Choroid plexus epithelial cell (primary cell): ENCODE data around the gene DPEP2.

Experiments used
- DNase-seq: peaks from one replicate; pipeline ENCODE4 v3.0.0-alpha.2; 2010; ENCODE audit warnings: low read depth
- H3K4me3 ChIP-seq: 2 replicates; pipeline ENCODE4 v1.5.1; 2011; ENCODE audit warnings: low read depth, mild to moderate bottlenecking, control low read depth, low read length, moderate library complexity
- CTCF ChIP-seq: conservative IDR thresholded peaks from 2 replicates; pipeline ENCODE4 v1.5.1; 2011; ENCODE audit warnings: low read depth, mild to moderate bottlenecking, control low read depth, inconsistent platforms, low read length, moderate library complexity

DPEP2 gene

GRCh38 chr16:67959536-67960329 is 39.6 kb downstream of the DPEP2 start:
- DNase-seq = peak; percentile 47

GRCh38 chr16:67957622-67958021 is 41.7 kb downstream of the DPEP2 start:
- DNase-seq = no peak
- TF ChIP-seq CTCF = no peak
- no peak overlapping the region for H3K4me3 ChIP-seq

More at GRCh38 chr16:67959536-67960329, 39.6 kb downstream of the DPEP2 start:
- no peak for TF ChIP-seq CTCF
- no peak overlapping the region for H3K4me3 ChIP-seq

GRCh38 chr16:67954421-67955196 is 44.7 kb downstream of the DPEP2 start:
- no peak for TF ChIP-seq CTCF
- no peak for DNase-seq
- no peak overlapping the region for H3K4me3 ChIP-seq

- DNase-seq = no peak
- TF ChIP-seq CTCF = no peak
- no peak overlapping the region for H3K4me3 ChIP-seq
Measured at GRCh38 chr16:67953641-67954375, 45.5 kb downstream of the DPEP2 start.

- no peak overlapping the region for H3K4me3 ChIP-seq
- TF ChIP-seq CTCF = no peak
- DNase-seq = no peak
Measured at GRCh38 chr16:67951485-67951884, 47.8 kb downstream of the DPEP2 start.

- TF ChIP-seq CTCF = no peak
- H3K4me3 ChIP-seq = no peak overlapping the region
- no peak for DNase-seq
Measured at GRCh38 chr16:67950335-67950843, 48.9 kb downstream of the DPEP2 start.
